Mammary epithelial cell (primary cell): ENCODE measurements around the gene PKD2L1.

ENCODE experiments used
- CTCF ChIP-seq, 2 donors: IDR thresholded peaks in 1 of 2; conservative IDR thresholded peaks in 1 of 2; 2 replicates each; pipeline ENCODE4 v1.5.1; 2011 to 2012; ENCODE audit warnings: inconsistent platforms in 2 of 2, low read length in 2 of 2, mild to moderate bottlenecking in 2 of 2, control low read depth in 1 of 2, low read depth in 1 of 2; ENCODE audit not compliant: insufficient read depth in 1 of 2; ENCODE audit errors: extremely low read depth in 1 of 2
- EZH2 ChIP-seq: IDR thresholded peaks from 2 replicates; pipeline ENCODE4 v1.6.1; 2012; ENCODE audit warnings: low read length, inconsistent platforms, borderline replicate concordance

- no peak for TF ChIP-seq CTCF (conservative IDR thresholded peaks at IDR 0.05 in 1 of 2, IDR thresholded peaks at IDR 0.05 in 1 of 2; ENCODE audit: extremely low read depth in 1 of 2, insufficient read depth in 1 of 2, low read depth in 1 of 2, low read length in 2 of 2)
- TF ChIP-seq EZH2: no peak
These were observed 40.4 kb downstream of the PKD2L1 start for GRCh38 chr10:100289641-100290040.
